ENCODE measurements around the gene CHKA. TPM values are rescaled to one million over a fixed set of nuclear protein-coding genes. Genes with fewer than 3 reads are reported as not detected.

Gene CHKA
- total RNA-seq, 2 donors from 2014 or later: 50.1 to 83.7 TPM

DNA sequence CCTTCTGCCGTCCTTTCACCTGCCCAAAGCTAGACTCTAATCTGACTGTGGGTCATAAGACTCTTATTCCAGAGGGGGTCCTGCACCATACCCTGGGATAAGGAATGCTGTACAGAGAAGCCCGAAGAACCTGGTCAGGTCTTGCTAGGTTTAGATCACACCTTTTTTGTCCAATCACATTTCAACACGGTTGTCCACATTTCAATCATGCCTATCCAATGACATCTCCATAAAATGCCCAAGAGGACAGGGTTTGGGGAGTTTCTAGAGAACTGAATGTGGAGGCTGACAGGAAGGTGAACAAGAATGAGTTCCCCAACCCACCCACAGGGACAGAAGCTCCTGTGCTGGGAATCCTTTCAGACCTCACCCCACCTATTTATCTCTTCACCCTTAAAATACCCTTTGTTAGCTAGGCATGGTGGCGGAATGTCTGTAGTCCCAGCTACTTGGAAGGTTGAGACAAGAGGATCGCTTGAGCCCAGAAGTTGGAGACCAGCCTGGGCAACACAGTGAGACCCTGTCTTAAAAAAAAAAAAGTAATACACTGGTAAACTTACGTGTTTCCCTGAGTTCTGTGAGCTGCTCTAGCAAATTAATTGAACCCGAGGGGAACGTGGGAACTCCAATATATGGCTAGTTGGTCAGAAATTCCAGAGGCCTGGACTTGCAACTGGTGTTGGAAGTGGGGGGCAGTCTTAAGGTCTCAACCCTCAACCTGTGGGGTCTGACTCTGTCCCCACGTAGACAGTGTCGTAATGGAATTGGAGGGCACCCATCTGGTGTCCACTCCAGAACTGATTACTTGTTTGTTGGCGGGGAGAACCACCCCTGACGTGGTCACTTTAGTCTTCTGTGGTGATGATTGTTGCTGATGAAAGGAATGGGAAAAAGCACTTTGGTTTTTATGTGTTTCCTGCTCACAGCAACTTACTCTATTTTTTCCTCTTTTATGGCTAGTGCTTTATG, 64.6 kb downstream of the CHKA start:
- DNase-seq: no peak
- H3K4me1 ChIP-seq: no peaks in the 10 kb centered on the region
- intact Hi-C loops (cut with DNase I): no loop called here
- no peaks in the 10 kb centered on the region for H3K27me3 ChIP-seq
- H3K9me3 ChIP-seq: no peaks in the 10 kb centered on the region
- no peak overlapping the region for H3K4me3 ChIP-seq
- H3K36me3 ChIP-seq: peaks cover 3% of the 10 kb centered on the region
- TF ChIP-seq, protein P1, sequence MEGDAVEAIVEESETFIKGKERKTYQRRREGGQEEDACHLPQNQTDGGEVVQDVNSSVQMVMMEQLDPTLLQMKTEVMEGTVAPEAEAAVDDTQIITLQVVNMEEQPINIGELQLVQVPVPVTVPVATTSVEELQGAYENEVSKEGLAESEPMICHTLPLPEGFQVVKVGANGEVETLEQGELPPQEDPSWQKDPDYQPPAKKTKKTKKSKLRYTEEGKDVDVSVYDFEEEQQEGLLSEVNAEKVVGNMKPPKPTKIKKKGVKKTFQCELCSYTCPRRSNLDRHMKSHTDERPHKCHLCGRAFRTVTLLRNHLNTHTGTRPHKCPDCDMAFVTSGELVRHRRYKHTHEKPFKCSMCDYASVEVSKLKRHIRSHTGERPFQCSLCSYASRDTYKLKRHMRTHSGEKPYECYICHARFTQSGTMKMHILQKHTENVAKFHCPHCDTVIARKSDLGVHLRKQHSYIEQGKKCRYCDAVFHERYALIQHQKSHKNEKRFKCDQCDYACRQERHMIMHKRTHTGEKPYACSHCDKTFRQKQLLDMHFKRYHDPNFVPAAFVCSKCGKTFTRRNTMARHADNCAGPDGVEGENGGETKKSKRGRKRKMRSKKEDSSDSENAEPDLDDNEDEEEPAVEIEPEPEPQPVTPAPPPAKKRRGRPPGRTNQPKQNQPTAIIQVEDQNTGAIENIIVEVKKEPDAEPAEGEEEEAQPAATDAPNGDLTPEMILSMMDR (IDR thresholded peaks at IDR 0.05): no peak
- H3K9ac ChIP-seq (ENCODE audit: low read depth in 2 of 2, low read length in 2 of 2): no peak overlapping the region
- H3K27ac ChIP-seq: no peak overlapping the region

DNA sequence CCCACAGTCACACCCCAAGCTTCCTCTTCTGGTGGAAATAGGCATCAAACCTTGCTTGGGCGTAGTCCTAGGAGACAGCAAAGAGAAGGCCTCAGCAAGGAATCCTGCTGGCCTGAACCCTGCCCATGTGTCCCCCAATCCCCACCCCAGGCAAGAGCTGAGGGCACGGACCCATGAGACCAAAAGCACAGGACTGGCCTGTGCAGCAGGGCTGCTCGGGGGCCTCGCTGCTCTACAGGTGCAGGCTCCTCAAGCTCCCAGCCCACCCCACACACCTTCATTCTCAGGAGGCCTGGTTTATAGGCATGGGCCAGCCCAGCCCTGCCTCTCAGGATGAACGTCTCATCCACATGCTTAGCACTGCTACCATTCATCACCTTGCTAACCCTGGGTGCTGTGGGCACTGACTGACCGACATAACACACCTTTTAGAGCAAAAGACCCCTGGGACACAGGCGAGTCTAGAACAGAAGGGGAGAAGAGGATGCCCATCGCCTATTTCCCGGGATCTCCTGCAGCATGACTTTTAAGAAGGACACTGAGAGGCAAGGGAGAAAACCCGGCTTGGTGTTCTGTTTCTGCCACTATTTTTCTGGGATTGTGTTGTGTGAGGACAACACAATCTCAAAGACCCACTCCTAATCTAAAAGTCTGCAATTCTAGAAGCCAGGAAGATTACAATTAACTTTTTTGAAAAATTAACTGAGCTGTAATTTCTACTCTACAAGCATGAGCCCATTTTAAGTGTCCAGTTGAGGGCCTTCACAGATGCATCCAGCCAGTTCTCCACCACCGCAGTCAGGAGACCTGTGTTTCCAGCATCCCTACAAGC, 67.0 kb downstream of the CHKA start:
- intact Hi-C loops (cut with DNase I): no loop called here
- TF ChIP-seq, protein P1 (IDR thresholded peaks at IDR 0.05): no peak
- no peaks in the 10 kb centered on the region for H3K4me1 ChIP-seq
- DNase-seq: no peak
- no peak overlapping the region for H3K27ac ChIP-seq
- no peaks in the 10 kb centered on the region for H3K9me3 ChIP-seq
- no peaks in the 10 kb centered on the region for H3K27me3 ChIP-seq
- no peak overlapping the region for H3K4me3 ChIP-seq
- H3K9ac ChIP-seq (ENCODE audit: low read depth in 2 of 2, low read length in 2 of 2): no peak overlapping the region
- H3K36me3 ChIP-seq: peaks cover 8% of the 10 kb centered on the region

- TF ChIP-seq, protein P1 (IDR thresholded peaks at IDR 0.05): no peak
- Histone ChIP-seq H3K4me3 (no peak overlapping the region), H3K4me1 (no peaks in the 10 kb centered on the region), H3K9ac (ENCODE audit: low read depth in 2 of 2, low read length in 2 of 2) (no peak overlapping the region), H3K27me3 (no peaks in the 10 kb centered on the region), H3K27ac (no peak overlapping the region), H3K9me3 (no peaks in the 10 kb centered on the region), H3K36me3 (peaks cover 15% of the 10 kb centered on the region)
- no peak for DNase-seq
- intact Hi-C loops (cut with DNase I): no loop called here
These were observed 68.1 kb downstream of the CHKA start for GRCh38 chr11:68053117-68053516.

- intact Hi-C loops (cut with DNase I): no loop called here
These were observed 68.9 kb downstream of the CHKA start for GRCh38 chr11:68052137-68052873.

More at GRCh38 chr11:68052137-68052873, 68.9 kb downstream of the CHKA start:
- Histone ChIP-seq H3K4me1 (no peaks in the 10 kb centered on the region), H3K9ac (ENCODE audit: low read depth in 2 of 2, low read length in 2 of 2) (no peak overlapping the region), H3K36me3 (peaks cover 15% of the 10 kb centered on the region), H3K27me3 (no peaks in the 10 kb centered on the region), H3K27ac (no peak overlapping the region), H3K9me3 (no peaks in the 10 kb centered on the region), H3K4me3 (no peak overlapping the region)
- TF ChIP-seq, protein P1 (IDR thresholded peaks at IDR 0.05): no peak
- DNase-seq: no peak
